MM.1S (cell line): ENCODE results near the gene VSIR.

Experiments
- DNase-seq: peaks from one replicate; pipeline ENCODE4 v3.0.0-alpha.2; 2015
- H2AFZ ChIP-seq: fragments of 300-600 bp; sonication (generic); 2 replicates; pipeline ENCODE4 v1.6.0; 2016; ENCODE audit warnings: antibody characterized with exemption, low read length
- H3F3A ChIP-seq: fragments of 300-600 bp; sonication (generic); 2 replicates; pipeline ENCODE4 v1.6.1; 2016; ENCODE audit warnings: mild to moderate bottlenecking, antibody characterized with exemption, low read length, moderate library complexity, mixed read lengths; ENCODE audit not compliant: insufficient read depth
- H3K27ac ChIP-seq: fragments of 300-600 bp; sonication (generic); 2 replicates; pipeline ENCODE4 v1.5.1; 2016; ENCODE audit warnings: mild to moderate bottlenecking, low read length
- H3K27me3 ChIP-seq: fragments of 300-600 bp; sonication (generic); replicated peaks from 2 replicates; pipeline ENCODE4 v1.6.0; 2016; ENCODE audit warnings: low read length; ENCODE audit not compliant: insufficient read depth
- H3K36me3 ChIP-seq: fragments of 300-600 bp; sonication (generic); replicated peaks from 2 replicates; pipeline ENCODE4 v1.6.1; 2016; ENCODE audit warnings: mild to moderate bottlenecking, low read length, mixed read lengths; ENCODE audit not compliant: insufficient read depth
- H3K4me1 ChIP-seq: fragments of 300-600 bp; sonication (generic); 2 replicates; pipeline ENCODE4 v1.6.1; 2016; ENCODE audit warnings: low read length, mixed read lengths
- H3K4me2 ChIP-seq: fragments of 300-600 bp; sonication (generic); 2 replicates; pipeline ENCODE4 v1.6.0; 2016; ENCODE audit warnings: low read depth, low read length
- H3K4me3 ChIP-seq: fragments of 300-600 bp; sonication (generic); 2 replicates; pipeline ENCODE4 v1.5.1; 2016; ENCODE audit warnings: low read length, mixed read lengths
- H3K79me2 ChIP-seq: fragments of 300-600 bp; sonication (generic); 2 replicates; pipeline ENCODE4 v1.6.1; 2016; ENCODE audit warnings: mixed run types, low read length, mixed read lengths
- H3K9ac ChIP-seq: fragments of 300-600 bp; sonication (generic); 2 replicates; pipeline ENCODE4 v1.6.1; 2016; ENCODE audit warnings: low read length, mixed read lengths
- H3K9me2 ChIP-seq: fragments of 300-600 bp; sonication (generic); replicated peaks from 2 replicates; pipeline ENCODE4 v1.6.1; 2016; ENCODE audit warnings: mild to moderate bottlenecking, low read length, mixed read lengths; ENCODE audit not compliant: insufficient read depth
- H3K9me3 ChIP-seq: fragments of 300-600 bp; sonication (generic); replicated peaks from 2 replicates; pipeline ENCODE4 v1.6.1; 2016; ENCODE audit warnings: mild to moderate bottlenecking, low read length, mixed read lengths; ENCODE audit not compliant: insufficient read depth
- H4K20me1 ChIP-seq: fragments of 300-600 bp; sonication (generic); 2 replicates; pipeline ENCODE4 v1.6.1; 2016; ENCODE audit warnings: mild to moderate bottlenecking, low read length, moderate library complexity, mixed read lengths; ENCODE audit not compliant: insufficient read depth
- EZH2 ChIP-seq: fragments of 300-600 bp; sonication (generic); optimal IDR thresholded peaks from 2 replicates; pipeline ENCODE3; 2017; ENCODE audit warnings: low read depth, mild to moderate bottlenecking, antibody characterized with exemption, low read length, mixed read lengths
- EZH2phosphoT487 ChIP-seq: fragments of 300-600 bp; sonication (generic); IDR thresholded peaks from 2 replicates; pipeline ENCODE4 v1.6.1; 2018; ENCODE audit warnings: antibody characterized with exemption, low read length
- TF ChIP-seq, protein P1 (sequence below): fragments of 300-600 bp; sonication (generic); IDR thresholded peaks from 2 replicates; pipeline ENCODE4 v1.5.1; 2016; ENCODE audit warnings: antibody characterized with exemption, low read length, mixed read lengths

Gene VSIR

DNA sequence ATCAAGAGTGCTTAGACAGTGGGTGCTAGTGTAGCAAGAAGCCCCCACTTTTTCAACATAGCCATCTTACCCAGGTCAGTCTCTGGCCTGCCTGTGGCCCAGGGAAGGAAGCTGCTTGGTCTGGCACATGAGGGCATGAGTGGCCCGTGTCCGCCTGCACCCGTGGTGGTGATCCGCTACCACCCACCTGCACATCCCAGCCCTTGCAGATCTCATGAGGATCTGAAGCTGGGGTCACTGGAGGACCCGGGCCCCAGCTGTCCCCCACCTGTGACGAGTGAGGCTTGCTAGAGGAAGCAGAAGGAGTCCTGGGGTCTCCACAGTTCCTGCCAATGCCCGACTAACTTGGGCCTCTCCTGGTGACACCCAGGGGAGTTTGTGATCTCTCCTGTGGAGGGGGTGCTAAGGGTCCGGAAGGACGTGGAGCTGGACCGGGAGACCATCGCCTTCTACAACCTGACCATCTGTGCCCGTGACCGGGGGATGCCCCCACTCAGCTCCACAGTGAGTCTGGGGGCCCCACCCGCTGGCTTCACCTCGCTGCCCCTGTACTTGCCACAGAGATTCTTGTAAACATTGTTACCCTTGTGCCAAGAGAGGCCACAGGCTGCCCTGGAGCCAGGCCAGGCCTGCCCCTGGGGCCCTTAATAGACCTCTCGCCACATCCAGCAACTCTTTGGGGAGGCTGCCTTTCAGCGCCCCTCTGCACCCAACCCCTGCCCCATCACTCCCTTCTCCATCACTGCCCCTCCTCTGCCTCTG lies 10.8 kb upstream of the VSIR start:
- Histone ChIP-seq H3K27ac (no peak overlapping the region), H3K27me3 (peaks cover 81% of the 10 kb centered on the region), H3K9me2 (no peaks in the 10 kb centered on the region), H3F3A (no peaks in the 10 kb centered on the region), H3K79me2 (no peaks in the 10 kb centered on the region), H3K9ac (no peak overlapping the region), H3K4me3 (no peak overlapping the region), H4K20me1 (no peaks in the 10 kb centered on the region), H3K9me3 (no peaks in the 10 kb centered on the region), H3K36me3 (no peaks in the 10 kb centered on the region), H3K4me2 (no peak overlapping the region), H2AFZ (no peak overlapping the region), H3K4me1 (no peaks in the 10 kb centered on the region)
- TF ChIP-seq, protein P1, sequence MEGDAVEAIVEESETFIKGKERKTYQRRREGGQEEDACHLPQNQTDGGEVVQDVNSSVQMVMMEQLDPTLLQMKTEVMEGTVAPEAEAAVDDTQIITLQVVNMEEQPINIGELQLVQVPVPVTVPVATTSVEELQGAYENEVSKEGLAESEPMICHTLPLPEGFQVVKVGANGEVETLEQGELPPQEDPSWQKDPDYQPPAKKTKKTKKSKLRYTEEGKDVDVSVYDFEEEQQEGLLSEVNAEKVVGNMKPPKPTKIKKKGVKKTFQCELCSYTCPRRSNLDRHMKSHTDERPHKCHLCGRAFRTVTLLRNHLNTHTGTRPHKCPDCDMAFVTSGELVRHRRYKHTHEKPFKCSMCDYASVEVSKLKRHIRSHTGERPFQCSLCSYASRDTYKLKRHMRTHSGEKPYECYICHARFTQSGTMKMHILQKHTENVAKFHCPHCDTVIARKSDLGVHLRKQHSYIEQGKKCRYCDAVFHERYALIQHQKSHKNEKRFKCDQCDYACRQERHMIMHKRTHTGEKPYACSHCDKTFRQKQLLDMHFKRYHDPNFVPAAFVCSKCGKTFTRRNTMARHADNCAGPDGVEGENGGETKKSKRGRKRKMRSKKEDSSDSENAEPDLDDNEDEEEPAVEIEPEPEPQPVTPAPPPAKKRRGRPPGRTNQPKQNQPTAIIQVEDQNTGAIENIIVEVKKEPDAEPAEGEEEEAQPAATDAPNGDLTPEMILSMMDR, result no peak
- no peak for TF ChIP-seq EZH2phosphoT487
- TF ChIP-seq EZH2, result no peak
- no peak for DNase-seq

DNA sequence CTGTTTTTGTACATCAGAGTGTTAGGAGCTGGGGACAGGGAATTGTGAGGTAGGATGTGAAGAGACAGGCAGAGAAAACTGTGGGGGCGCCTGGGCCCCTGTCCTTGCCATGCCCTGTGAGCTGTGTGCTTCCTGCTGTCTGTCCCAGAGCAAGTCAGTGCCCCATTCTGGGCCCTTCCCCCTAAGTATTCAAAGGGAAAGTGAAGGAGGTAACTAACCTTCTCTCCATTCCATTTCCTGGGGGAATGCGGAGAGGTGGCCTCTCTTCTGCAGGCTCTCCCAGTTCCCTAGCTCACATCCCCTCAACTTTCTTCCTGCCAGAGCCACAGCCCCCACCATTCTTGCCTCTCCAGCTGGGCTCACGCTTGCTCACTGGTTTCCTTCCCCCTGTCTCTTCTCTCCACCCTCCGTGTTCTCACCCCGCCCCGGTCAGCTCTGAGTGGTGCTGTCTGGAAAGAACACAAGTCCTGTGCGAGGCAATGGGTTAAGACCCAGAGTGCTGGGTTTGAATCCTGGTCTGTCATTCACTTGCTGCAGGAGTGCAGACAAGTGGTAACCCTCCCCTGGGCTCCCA lies 9.7 kb upstream of the VSIR start:
- Histone ChIP-seq H3K4me2 (no peak overlapping the region), H3K9me2 (no peaks in the 10 kb centered on the region), H2AFZ (no peak overlapping the region), H3K4me1 (no peaks in the 10 kb centered on the region), H3K27ac (no peak overlapping the region), H4K20me1 (no peaks in the 10 kb centered on the region), H3F3A (no peaks in the 10 kb centered on the region), H3K36me3 (no peaks in the 10 kb centered on the region), H3K4me3 (no peak overlapping the region), H3K27me3 (peaks cover 81% of the 10 kb centered on the region), H3K9ac (no peak overlapping the region), H3K79me2 (no peaks in the 10 kb centered on the region), H3K9me3 (no peaks in the 10 kb centered on the region)
- no peak for DNase-seq
- no peak for TF ChIP-seq EZH2phosphoT487
- TF ChIP-seq EZH2, result no peak
- TF ChIP-seq, protein P1, result no peak

DNA sequence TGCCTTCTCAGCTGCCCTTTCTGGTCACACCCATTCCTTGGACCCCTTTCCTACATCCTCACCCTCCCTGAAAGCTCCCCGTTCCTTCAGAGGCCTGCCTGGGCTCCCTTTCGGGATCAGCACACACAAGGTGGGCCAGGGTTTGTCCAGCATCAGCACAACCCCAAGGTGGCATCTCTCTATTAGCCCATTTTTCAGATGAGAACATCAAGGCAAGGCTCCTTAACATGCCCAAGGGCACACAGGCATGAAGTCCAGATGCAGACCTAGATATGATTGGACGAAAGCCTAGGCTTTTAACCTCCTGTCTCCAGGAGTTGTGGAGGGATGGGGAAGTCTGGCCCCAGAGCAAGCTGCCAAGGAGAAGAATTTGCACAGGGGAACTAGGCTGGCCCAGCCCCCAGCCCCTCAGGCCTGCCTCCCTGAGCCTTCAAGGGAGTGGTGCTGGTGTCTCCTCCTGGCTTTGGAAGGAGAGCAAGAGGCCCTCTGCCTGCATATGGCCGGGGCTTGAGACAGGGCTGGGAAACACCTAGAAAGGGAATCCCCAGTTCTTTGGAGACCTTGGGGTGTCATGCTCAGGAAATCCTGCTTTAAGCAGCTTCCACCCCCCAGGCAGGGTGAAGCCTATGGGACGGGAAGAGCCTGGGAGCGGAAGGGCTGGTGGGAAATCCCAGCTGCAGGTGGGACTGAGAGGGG lies 9.0 kb upstream of the VSIR start:
- H2AFZ ChIP-seq, result no peak overlapping the region
- no peaks in the 10 kb centered on the region for H3K9me2 ChIP-seq
- H3K4me2 ChIP-seq, result no peak overlapping the region
- H3K9me3 ChIP-seq, result no peaks in the 10 kb centered on the region
- no peaks in the 10 kb centered on the region for H3K79me2 ChIP-seq
- H3K27ac ChIP-seq, result no peak overlapping the region
- no peaks in the 10 kb centered on the region for H3K4me1 ChIP-seq
- H3K36me3 ChIP-seq, result no peaks in the 10 kb centered on the region
- no peak overlapping the region for H3K9ac ChIP-seq
- no peaks in the 10 kb centered on the region for H3F3A ChIP-seq
- TF ChIP-seq, protein P1, result no peak
- no peak for TF ChIP-seq EZH2
- H3K4me3 ChIP-seq, result no peak overlapping the region
- DNase-seq, result no peak
- H4K20me1 ChIP-seq, result no peaks in the 10 kb centered on the region
- peaks cover 75% of the 10 kb centered on the region for H3K27me3 ChIP-seq
